Fibroblast of lung (primary cell): ENCODE data around the gene PCGF5.

Experiments used
- CTCF ChIP-seq, 2 donors: IDR thresholded peaks in 1 of 2; conservative IDR thresholded peaks in 1 of 2; 1 replicate in 1 of 2; 2 replicates in 1 of 2; pipeline ENCODE4 v1.5.1; 2011 to 2012; ENCODE audit warnings: low read length in 2 of 2, control low read depth in 1 of 2, inconsistent platforms in 1 of 2, low read depth in 1 of 2, mild to moderate bottlenecking in 1 of 2
- EZH2 ChIP-seq: IDR thresholded peaks from 2 replicates; pipeline ENCODE4 v1.5.1; 2012; ENCODE audit warnings: low read length, control low read depth, mild to moderate bottlenecking; ENCODE audit errors: missing control alignments

- TF ChIP-seq CTCF (conservative IDR thresholded peaks at IDR 0.05 in 1 of 2, IDR thresholded peaks at IDR 0.05 in 1 of 2; ENCODE audit: low read depth in 1 of 2, low read length in 2 of 2) (no peak), EZH2 (no peak)
These were observed 30.0 kb upstream of the PCGF5 start for GRCh38 chr10:91190388-91190870.
